Activated naive CD4-positive, alpha-beta T cell treated with Interleukin-2 at 50 U/mL for 16 hours (primary cell): ENCODE data around the gene GREB1L.

Experiments used
- DNase-seq: peaks from one replicate; pipeline ENCODE4 v3.0.0-alpha.2; 2020

The GREB1L gene

GRCh38 chr18:21383031-21383430, 141.0 kb downstream of the GREB1L start:
- no peak for DNase-seq

- no peak for DNase-seq
Observed at GRCh38 chr18:21386523-21387240, 144.7 kb downstream of the GREB1L start.

GRCh38 chr18:21387886-21388285, 145.9 kb downstream of the GREB1L start:
- no peak for DNase-seq

GRCh38 chr18:21389283-21389682, 147.3 kb downstream of the GREB1L start:
- no peak for DNase-seq

GRCh38 chr18:21389903-21390302, 147.9 kb downstream of the GREB1L start:
- DNase-seq: no peak

- no peak for DNase-seq
Observed at GRCh38 chr18:21391074-21391673, 149.1 kb downstream of the GREB1L start.

- DNase-seq: no peak
Observed at GRCh38 chr18:21393986-21394385, 152.0 kb downstream of the GREB1L start.

GRCh38 chr18:21398121-21398520, 156.1 kb downstream of the GREB1L start:
- no peak for DNase-seq

GRCh38 chr18:21402272-21402671, 160.2 kb downstream of the GREB1L start:
- DNase-seq: no peak

- DNase-seq: no peak
Observed at GRCh38 chr18:21404426-21404825, 162.4 kb downstream of the GREB1L start.

GRCh38 chr18:21406116-21406515, 164.1 kb downstream of the GREB1L start:
- DNase-seq: no peak

GRCh38 chr18:21408681-21409080, 166.6 kb downstream of the GREB1L start:
- no peak for DNase-seq

- DNase-seq: no peak
Observed at GRCh38 chr18:21433436-21433835, 191.4 kb downstream of the GREB1L start.

GRCh38 chr18:21439431-21439846, 197.4 kb downstream of the GREB1L start:
- no peak for DNase-seq

GRCh38 chr18:21441670-21442069, 199.6 kb downstream of the GREB1L start:
- no peak for DNase-seq

GRCh38 chr18:21443776-21444464, 201.9 kb downstream of the GREB1L start:
- no peak for DNase-seq

- DNase-seq: no peak
Observed at GRCh38 chr18:21444465-21445212, 202.6 kb downstream of the GREB1L start.

- no peak for DNase-seq
Observed at GRCh38 chr18:21448299-21448698, 206.3 kb downstream of the GREB1L start.

GRCh38 chr18:21449367-21450290, 207.6 kb downstream of the GREB1L start:
- DNase-seq: no peak

- DNase-seq: no peak
Observed at GRCh38 chr18:21450503-21450902, 208.5 kb downstream of the GREB1L start.

GRCh38 chr18:21450913-21451312, 208.9 kb downstream of the GREB1L start:
- no peak for DNase-seq

- DNase-seq: no peak
Observed at GRCh38 chr18:21451851-21452250, 209.8 kb downstream of the GREB1L start.
